CD4-positive, alpha-beta memory T cell (primary cell): ENCODE data around the gene MRC1. TPM values are rescaled to one million over a fixed set of nuclear protein-coding genes. Genes with fewer than 3 reads are reported as not detected.

Experiments
- CTCF ChIA-PET: fragments of 350-600 bp; sonication (Branson Sonifier 250); formaldehyde crosslinking; loops from one replicate; lab custom pipeline; 2021; ENCODE audit warnings: inconsistent platforms; ENCODE audit not compliant: partially characterized antibody; lab: Charles Lee
- POLR2A ChIA-PET: fragments of 350-600 bp; sonication (Branson Sonifier 250); formaldehyde crosslinking; loops from one replicate; lab custom pipeline; 2021; ENCODE audit not compliant: partially characterized antibody; lab: Charles Lee
- DNase-seq, 5 donors: peaks; one replicate each; pipeline versions ENCODE4 v3.0.0 to v3.0.0-alpha.2; 2020 to 2022; ENCODE audit warnings: mixed read lengths in 1 of 5
- H3K27ac ChIP-seq: one replicate; pipeline ENCODE4 v1.7.0; 2013; ENCODE audit warnings: low read depth, low read length
- H3K27me3 ChIP-seq: 2 replicates; pipeline ENCODE4 v1.7.0; 2013; ENCODE audit warnings: mild to moderate bottlenecking, low read length, moderate library complexity; ENCODE audit not compliant: insufficient read depth
- H3K36me3 ChIP-seq: 2 replicates; pipeline ENCODE4 v1.7.0; 2013; ENCODE audit warnings: mild to moderate bottlenecking, low read length, moderate library complexity; ENCODE audit not compliant: insufficient read depth
- H3K4me1 ChIP-seq: 2 replicates; pipeline ENCODE4 v1.7.0; 2013; ENCODE audit warnings: mild to moderate bottlenecking, low read length, moderate library complexity; ENCODE audit not compliant: insufficient read depth
- H3K4me3 ChIP-seq, 2 donors: one replicate each; pipeline ENCODE4 v1.7.0; 2013; ENCODE audit warnings: low read length in 2 of 2, mild to moderate bottlenecking in 1 of 2
- H3K9me3 ChIP-seq, 2 donors: one replicate each; pipeline ENCODE4 v1.7.0; 2013; ENCODE audit warnings: low read length in 2 of 2, control low read depth in 1 of 2; ENCODE audit not compliant: control insufficient read depth in 1 of 2
- H3K27ac Mint-ChIP-seq, 7 donors: one replicate each; pipeline ENCODE4 v1.8.0; 2020 to 2021; ENCODE audit warnings: mixed read lengths in 7 of 7, mild to moderate bottlenecking in 6 of 7, inconsistent platforms in 3 of 7, moderate library complexity in 3 of 7
- H3K27me3 Mint-ChIP-seq, 2 donors: one replicate each; pipeline ENCODE4 v1.8.0; 2020 to 2021; ENCODE audit warnings: mixed read lengths in 2 of 2
- H3K36me3 Mint-ChIP-seq, 2 donors: one replicate each; pipeline ENCODE4 v1.8.0; 2020 to 2021; ENCODE audit warnings: mixed read lengths in 2 of 2, inconsistent platforms in 1 of 2, mild to moderate bottlenecking in 1 of 2
- H3K4me1 Mint-ChIP-seq, 4 donors: one replicate each; pipeline ENCODE4 v1.8.0; 2020 to 2021; ENCODE audit warnings: mixed read lengths in 4 of 4, mild to moderate bottlenecking in 1 of 4
- H3K4me3 Mint-ChIP-seq, 8 donors: one replicate each; pipeline ENCODE4 v1.8.0; 2020 to 2021; ENCODE audit warnings: mixed read lengths in 8 of 8, mild to moderate bottlenecking in 7 of 8, moderate library complexity in 6 of 8, inconsistent platforms in 3 of 8
- H3K9me3 Mint-ChIP-seq, 8 donors: one replicate each; pipeline ENCODE4 v1.8.0; 2020 to 2021; ENCODE audit warnings: mixed read lengths in 8 of 8, mild to moderate bottlenecking in 5 of 8, inconsistent platforms in 3 of 8, moderate library complexity in 1 of 8
- intact Hi-C: fragments of 100-400 bp; cut with micrococcal nuclease; formaldehyde crosslinking; loops from one replicate; pipeline ENCODE4 v1.15.1; 2023
- polyA plus RNA-seq, 2 donors: library from polyadenylated mRNA; unstranded; fragments of 300-500 nt; fragmentation: Illumina TruSeq; gene quantifications; one replicate each; pipeline ENCODE4 v1.2.3, GENCODE V29; 2021
- total RNA-seq, 2 experiments: library from RNA; stranded (reverse); gene quantifications; one replicate each; pipeline ENCODE4 v1.2.3, GENCODE V29; 2021

Gene MRC1
- total and polyA plus RNA-seq, 4 experiments from 2014 or later: 0.07 to 2.3 (median 1.9) TPM; not detected in 1

- DNase-seq: no peak
- Histone ChIP-seq H3K27me3 (peaks cover 3% of the 10 kb centered on the region), H3K9me3 (no peaks in the 10 kb centered on the region), H3K4me3 (no peak overlapping the region), H3K27ac (no peak overlapping the region), H3K36me3 (no peaks in the 10 kb centered on the region), H3K4me1 (no peaks in the 10 kb centered on the region)
- Mint-ChIP-seq H3K27me3 (peaks cover 15 to 21% of the 10 kb centered on the region in 2 donors), H3K27ac (no peak overlapping the region), H3K4me3 (no peak overlapping the region), H3K36me3 (no peaks in the 10 kb centered on the region), H3K9me3 (peaks cover 0 to 2% (median 0%) of the 10 kb centered on the region in 8 donors), H3K4me1 (peaks cover 0 to 2% (median 2%) of the 10 kb centered on the region in 4 donors)
- CTCF ChIA-PET: interaction anchor here (1.2 kb wide), 1 partner anchor 77 kb away, joined by 3 read pairs; no protein-coding TSS in a partner anchor
- POLR2A ChIA-PET: no interaction called here
- intact Hi-C loops: no loop called here
Observed at GRCh38 chr10:17814973-17815372, 5.8 kb downstream of the MRC1 start.

GRCh38 chr10:17816199-17816598, 7.1 kb downstream of the MRC1 start:
- POLR2A ChIA-PET: no interaction called here
- DNase-seq: no peak
- intact Hi-C loops: no loop called here
- H3K27me3 ChIP-seq: peaks cover 3% of the 10 kb centered on the region
- H3K4me3 Mint-ChIP-seq: no peak overlapping the region
- no peaks in the 10 kb centered on the region for H3K36me3 ChIP-seq
- H3K9me3 ChIP-seq: no peaks in the 10 kb centered on the region
- H3K27ac ChIP-seq: no peak overlapping the region
- H3K27ac Mint-ChIP-seq: no peak overlapping the region
- H3K9me3 Mint-ChIP-seq: peaks cover 0 to 2% (median 0%) of the 10 kb centered on the region in 8 donors
- H3K36me3 Mint-ChIP-seq: no peaks in the 10 kb centered on the region
- no peak overlapping the region for H3K4me3 ChIP-seq
- H3K27me3 Mint-ChIP-seq: peaks cover 9 to 11% of the 10 kb centered on the region in 2 donors
- no peaks in the 10 kb centered on the region for H3K4me1 Mint-ChIP-seq
- CTCF ChIA-PET: no interaction called here
- H3K4me1 ChIP-seq: no peaks in the 10 kb centered on the region

- ChIA-PET CTCF (no interaction called here), POLR2A (no interaction called here)
- Mint-ChIP-seq H3K4me1 (no peaks in the 10 kb centered on the region), H3K27ac (no peak overlapping the region), H3K4me3 (no peak overlapping the region), H3K36me3 (no peaks in the 10 kb centered on the region), H3K27me3 (peaks cover 4 to 8% of the 10 kb centered on the region in 2 donors), H3K9me3 (peaks cover 0 to 2% (median 0%) of the 10 kb centered on the region in 8 donors)
- Histone ChIP-seq H3K4me3 (no peak overlapping the region), H3K36me3 (no peaks in the 10 kb centered on the region), H3K27me3 (peaks cover under 1% of the 10 kb centered on the region), H3K4me1 (no peaks in the 10 kb centered on the region), H3K27ac (no peak overlapping the region), H3K9me3 (no peaks in the 10 kb centered on the region)
- no peak for DNase-seq
- intact Hi-C loops: no loop called here
Observed at GRCh38 chr10:17817316-17817715, 8.2 kb downstream of the MRC1 start.

- CTCF ChIA-PET: no interaction called here
- H3K4me3 Mint-ChIP-seq: no peak overlapping the region
- H3K27me3 Mint-ChIP-seq: peaks cover 4 to 7% of the 10 kb centered on the region in 2 donors
- H3K9me3 Mint-ChIP-seq: peaks cover 0 to 2% (median 0%) of the 10 kb centered on the region in 8 donors
- no peak for DNase-seq
- no peaks in the 10 kb centered on the region for H3K36me3 ChIP-seq
- no peak overlapping the region for H3K27ac Mint-ChIP-seq
- intact Hi-C loops: no loop called here
- POLR2A ChIA-PET: no interaction called here
- no peaks in the 10 kb centered on the region for H3K4me1 Mint-ChIP-seq
- no peaks in the 10 kb centered on the region for H3K36me3 Mint-ChIP-seq
- no peak overlapping the region for H3K4me3 ChIP-seq
- H3K27me3 ChIP-seq: no peaks in the 10 kb centered on the region
- no peak overlapping the region for H3K27ac ChIP-seq
- H3K4me1 ChIP-seq: no peaks in the 10 kb centered on the region
- no peaks in the 10 kb centered on the region for H3K9me3 ChIP-seq
Observed at GRCh38 chr10:17817790-17818189, 8.6 kb downstream of the MRC1 start.

- Histone ChIP-seq H3K27ac (no peak overlapping the region), H3K4me1 (no peaks in the 10 kb centered on the region), H3K27me3 (no peaks in the 10 kb centered on the region), H3K9me3 (no peaks in the 10 kb centered on the region), H3K4me3 (no peak overlapping the region), H3K36me3 (no peaks in the 10 kb centered on the region)
- Mint-ChIP-seq H3K36me3 (no peaks in the 10 kb centered on the region), H3K27me3 (peaks cover 2 to 10% of the 10 kb centered on the region in 2 donors), H3K27ac (no peak overlapping the region), H3K4me1 (no peaks in the 10 kb centered on the region), H3K4me3 (no peak overlapping the region), H3K9me3 (peaks cover 0 to 2% (median 0%) of the 10 kb centered on the region in 8 donors)
- no peak for DNase-seq
- CTCF ChIA-PET: no interaction called here
- POLR2A ChIA-PET: no interaction called here
- intact Hi-C loops: no loop called here
Observed at GRCh38 chr10:17819836-17820235, 10.7 kb downstream of the MRC1 start.

GRCh38 chr10:17820943-17821342, 11.8 kb downstream of the MRC1 start:
- H3K27ac Mint-ChIP-seq: no peak overlapping the region

GRCh38 chr10:17821893-17822292, 12.7 kb downstream of the MRC1 start:
- no peaks in the 10 kb centered on the region for H3K4me1 ChIP-seq
- Mint-ChIP-seq H3K27me3 (peaks cover 2 to 12% of the 10 kb centered on the region in 2 donors), H3K36me3 (no peaks in the 10 kb centered on the region), H3K9me3 (no peaks in the 10 kb centered on the region), H3K4me3 (no peak overlapping the region), H3K27ac (no peak overlapping the region), H3K4me1 (no peaks in the 10 kb centered on the region)
- intact Hi-C loops: no loop called here
- CTCF ChIA-PET: no interaction called here
- no peaks in the 10 kb centered on the region for H3K36me3 ChIP-seq
- no peak for DNase-seq
- no peak overlapping the region for H3K4me3 ChIP-seq
- H3K27ac ChIP-seq: no peak overlapping the region
- H3K27me3 ChIP-seq: no peaks in the 10 kb centered on the region
- H3K9me3 ChIP-seq: no peaks in the 10 kb centered on the region
- POLR2A ChIA-PET: no interaction called here

More at GRCh38 chr10:17820943-17821342, 11.8 kb downstream of the MRC1 start:
- no peaks in the 10 kb centered on the region for H3K4me1 Mint-ChIP-seq
- no peak overlapping the region for H3K4me3 ChIP-seq
- no peaks in the 10 kb centered on the region for H3K27me3 ChIP-seq
- no peaks in the 10 kb centered on the region for H3K36me3 ChIP-seq
- no peaks in the 10 kb centered on the region for H3K4me1 ChIP-seq
- CTCF ChIA-PET: no interaction called here
- H3K4me3 Mint-ChIP-seq: no peak overlapping the region
- no peaks in the 10 kb centered on the region for H3K9me3 ChIP-seq
- DNase-seq: no peak
- H3K9me3 Mint-ChIP-seq: no peaks in the 10 kb centered on the region
- POLR2A ChIA-PET: interaction anchor here (0.6 kb wide), 1 partner anchor 8 kb away, joined by 3 read pairs; no protein-coding TSS in a partner anchor
- no peak overlapping the region for H3K27ac ChIP-seq
- peaks cover 2 to 10% of the 10 kb centered on the region in 2 donors for H3K27me3 Mint-ChIP-seq
- no peaks in the 10 kb centered on the region for H3K36me3 Mint-ChIP-seq
- intact Hi-C loops: no loop called here
